IMR-90 (cell line): ENCODE results near the gene TFAM. TPM values are rescaled to one million over a fixed set of nuclear protein-coding genes. Genes with fewer than 3 reads are reported as not detected.

ENCODE experiments used
- ATAC-seq: fragments of 200-7000 bp; cut with Tn5 transposase; 2 replicates; pipeline ENCODE4 v1.9.1; 2020; ENCODE audit warnings: low read depth, mild to moderate bottlenecking, moderate library complexity
- BruUV-seq: library from RNA; stranded (reverse); fragments of 400-500 nt; replicated peaks from 2 replicates; lab custom pipeline; 2021; lab: Mats Ljungman, UMichigan
- CTCF ChIA-PET: fragments of 300-600 bp; formaldehyde crosslinking; extraction: SDS; loops from one replicate; lab custom pipeline; 2021; ENCODE audit warnings: antibody characterized with exemption; lab: Yijun Ruan, JAX
- POLR2A ChIA-PET: fragments of 300-600 bp; sonication (Branson Sonifier 250); formaldehyde crosslinking; loops from one replicate; lab custom pipeline; 2022; ENCODE audit warnings: antibody characterized with exemption; ENCODE audit not compliant: unreplicated experiment; lab: Charles Lee
- DNase-seq: peaks from one replicate; pipeline ENCODE4 v3.0.0; 2013
- H2AFZ ChIP-seq: replicated peaks from 2 replicates; pipeline ENCODE3; 2013; ENCODE audit warnings: low read length, mild to moderate bottlenecking; ENCODE audit not compliant: poor library complexity
- H2AK5ac ChIP-seq: 2 replicates; pipeline ENCODE4 v1.6.1; 2013; ENCODE audit warnings: low read depth, low read length, inconsistent platforms
- H2AK9ac ChIP-seq: replicated peaks from 2 replicates; pipeline ENCODE3; 2013; ENCODE audit warnings: mild to moderate bottlenecking, low read depth, low read length, moderate library complexity; ENCODE audit not compliant: poor library complexity
- H2BK120ac ChIP-seq: 2 replicates; pipeline ENCODE4 v1.6.1; 2013; ENCODE audit warnings: low read depth, low read length, inconsistent platforms
- H2BK15ac ChIP-seq: 3 replicates; pipeline ENCODE4 v1.6.1; 2013; ENCODE audit warnings: low read depth, low read length, inconsistent platforms
- H2BK20ac ChIP-seq: 2 replicates; pipeline ENCODE4 v1.6.1; 2013; ENCODE audit warnings: low read depth, mild to moderate bottlenecking, inconsistent platforms, low read length, moderate library complexity
- H2BK5ac ChIP-seq: 2 replicates; pipeline ENCODE4 v1.6.1; 2013; ENCODE audit warnings: mild to moderate bottlenecking, low read depth, low read length, inconsistent platforms; ENCODE audit not compliant: poor library complexity, severe bottlenecking
- H3K14ac ChIP-seq: replicated peaks from 2 replicates; pipeline ENCODE4 v1.6.1; 2013; ENCODE audit warnings: low read depth, low read length, inconsistent platforms
- H3K18ac ChIP-seq: 2 replicates; pipeline ENCODE4 v1.6.1; 2013; ENCODE audit warnings: low read depth, low read length, control low read depth
- H3K23ac ChIP-seq: 2 replicates; pipeline ENCODE4 v1.6.1; 2013; ENCODE audit warnings: low read depth, low read length, inconsistent platforms
- H3K27ac ChIP-seq: 2 replicates; pipeline ENCODE4 v1.5.1; 2013; ENCODE audit warnings: mild to moderate bottlenecking, control low read depth, low read length; ENCODE audit not compliant: insufficient read depth
- H3K27me3 ChIP-seq: 2 replicates; pipeline ENCODE4 v1.6.1; 2013; ENCODE audit warnings: low read length; ENCODE audit not compliant: control insufficient read depth, insufficient read depth
- H3K36me3 ChIP-seq: 2 replicates; pipeline ENCODE4 v1.6.1; 2013; ENCODE audit warnings: low read length, mixed read lengths; ENCODE audit not compliant: control insufficient read depth, insufficient read depth
- H3K4ac ChIP-seq: 2 replicates; pipeline ENCODE4 v1.6.1; 2013; ENCODE audit warnings: low read depth, low read length, inconsistent platforms
- H3K4me1 ChIP-seq: 2 replicates; pipeline ENCODE4 v1.6.1; 2013; ENCODE audit warnings: low read length, mixed read lengths; ENCODE audit not compliant: control insufficient read depth, insufficient read depth
- H3K4me2 ChIP-seq: 2 replicates; pipeline ENCODE4 v1.6.1; 2013; ENCODE audit warnings: low read depth, mild to moderate bottlenecking, control low read depth, low read length, moderate library complexity
- H3K4me3 ChIP-seq: 2 replicates; pipeline ENCODE4 v1.5.1; 2013; ENCODE audit warnings: low read depth, mild to moderate bottlenecking, control low read depth, low read length, moderate library complexity; ENCODE audit not compliant: insufficient read depth
- H3K56ac ChIP-seq: 2 replicates; pipeline ENCODE4 v1.6.1; 2013; ENCODE audit warnings: low read length, inconsistent platforms; ENCODE audit not compliant: insufficient read depth; ENCODE audit errors: extremely low read depth
- H3K79me1 ChIP-seq, 2 experiments: 2 replicates each; pipeline ENCODE4 v1.6.1; 2013; ENCODE audit warnings: low read length in 2 of 2, inconsistent platforms in 1 of 2, low read depth in 1 of 2
- H3K9ac ChIP-seq: 2 replicates; pipeline ENCODE4 v1.6.1; 2013; ENCODE audit warnings: low read depth, low read length, control low read depth
- H3K9me1 ChIP-seq: 2 replicates; pipeline ENCODE4 v1.6.1; 2013; ENCODE audit warnings: low read length, inconsistent platforms; ENCODE audit not compliant: insufficient read depth
- H3K9me3 ChIP-seq: 2 replicates; pipeline ENCODE4 v1.6.1; 2013; ENCODE audit warnings: low read length; ENCODE audit not compliant: control insufficient read depth, insufficient read depth
- H4K20me1 ChIP-seq: 2 replicates; pipeline ENCODE4 v1.6.1; 2013; ENCODE audit warnings: low read length, inconsistent platforms; ENCODE audit not compliant: insufficient read depth
- H4K5ac ChIP-seq: 2 replicates; pipeline ENCODE4 v1.6.1; 2013; ENCODE audit warnings: mild to moderate bottlenecking, low read depth, low read length, control low read depth
- H4K8ac ChIP-seq, 2 experiments: 2 replicates each; pipeline ENCODE4 v1.6.1; 2013; ENCODE audit warnings: low read depth in 2 of 2, low read length in 2 of 2, control low read depth in 1 of 2, inconsistent platforms in 1 of 2
- H4K91ac ChIP-seq: 2 replicates; pipeline ENCODE4 v1.6.1; 2013; ENCODE audit warnings: low read depth, low read length, inconsistent platforms; ENCODE audit not compliant: insufficient read depth
- BHLHE40 ChIP-seq: fragments of 150-350 bp; IDR thresholded peaks from 2 replicates; pipeline ENCODE4 v1.6.1; 2016; ENCODE audit warnings: mild to moderate bottlenecking, low read depth, low read length
- CEBPB ChIP-seq: IDR thresholded peaks from 2 replicates; pipeline ENCODE4 v1.6.1; 2012; ENCODE audit warnings: low read depth, low read length, improper control_type of control experiment
- MAZ ChIP-seq: IDR thresholded peaks from 2 replicates; pipeline ENCODE4 v1.6.1; 2012; ENCODE audit warnings: low read depth, mild to moderate bottlenecking, low read length, improper control_type of control experiment, moderate library complexity, borderline replicate concordance
- POLR2A ChIP-seq: IDR thresholded peaks from 2 replicates; pipeline ENCODE4 v1.6.1; 2012; ENCODE audit warnings: mild to moderate bottlenecking, low read depth, low read length
- RAD21 ChIP-seq: IDR thresholded peaks from 2 replicates; pipeline ENCODE4 v1.6.1; 2012; ENCODE audit warnings: low read length, improper control_type of control experiment
- RFX5 ChIP-seq: IDR thresholded peaks from 2 replicates; pipeline ENCODE4 v1.8.0; 2012; ENCODE audit warnings: low read depth, mild to moderate bottlenecking, low read length, moderate library complexity
- SMC3 ChIP-seq: fragments of 150-350 bp; IDR thresholded peaks from 2 replicates; pipeline ENCODE4 v1.6.1; 2016; ENCODE audit warnings: low read depth, mild to moderate bottlenecking, antibody characterized with exemption, low read length, moderate library complexity
- WGBS, 2 experiments: methylation state at CpG; one replicate each; pipeline versions ENCODE4 v1.1.5 to v1.1.7; 2013; ENCODE audit warnings: missing lambda C conversion rate in 2 of 2; ENCODE audit not compliant: insufficient read length in 1 of 2; ENCODE audit errors: extremely low coverage in 2 of 2; 5-methylcytosine and 5-hydroxymethylcytosine counted together
- dilution Hi-C: fragments of 300-500 bp; cut with HindIII; formaldehyde crosslinking; loops from one replicate; pipeline ENCODE4 v1.14.3; 2018; ENCODE audit warnings: low sequenced_read_pairs; ENCODE audit not compliant: unreplicated experiment
- in situ Hi-C: fragments of 300-500 bp; cut with MboI; formaldehyde crosslinking; loops from 3 replicates; pipeline ENCODE4 v1.14.3; 2019; ENCODE audit warnings: low sequenced_read_pairs, inconsistent platforms, mixed read lengths
- intact Hi-C: fragments of 100-400 bp; cut with micrococcal nuclease; formaldehyde crosslinking; loops from 2 replicates; pipeline ENCODE4 v1.10.0; 2022
- polyA plus RNA-seq, 3 experiments: library from polyadenylated mRNA; depleted of rRNA; stranded (reverse); fragments of >200 nt; gene quantifications; 2 replicates each; pipeline ENCODE4 v1.2.3, GENCODE V29; 2012; ENCODE audit warnings: low replicate concordance in 1 of 3
- total RNA-seq: library from RNA; depleted of rRNA; stranded (reverse); fragments of >200 nt; gene quantifications from 2 replicates; pipeline ENCODE4 v1.2.3, GENCODE V29; 2012
- TF ChIP-seq, protein P1 (sequence below): conservative IDR thresholded peaks from 2 replicates; pipeline ENCODE4 v1.5.1; 2012; ENCODE audit warnings: mild to moderate bottlenecking, low read depth, low read length, improper control_type of control experiment
- TF ChIP-seq, protein P2 (sequence below): fragments of 150-350 bp; IDR thresholded peaks from 2 replicates; pipeline ENCODE4 v1.6.1; 2017; ENCODE audit warnings: mild to moderate bottlenecking, antibody characterized with exemption, low read length, low read depth

The TFAM gene
- total and polyA plus RNA-seq, 2 of the 4 experiments (the other 2 are of a cell fraction), result 7.6 to 16.7 TPM

GRCh38 chr10:58448121-58448935 lies 63.1 kb downstream of the TFAM start:
- Histone ChIP-seq H3K4me1 (peaks cover 4% of the 10 kb centered on the region), H4K5ac (no peak overlapping the region), H3K23ac (no peak overlapping the region), H2BK120ac (no peak overlapping the region), H3K4me2 (no peak overlapping the region), H2AK5ac (no peak overlapping the region), H3K79me1 (no peaks in the 10 kb centered on the region), H4K91ac (no peak overlapping the region), H3K27me3 (no peaks in the 10 kb centered on the region), H2AFZ (no peak overlapping the region), H2BK20ac (no peak overlapping the region), H2AK9ac (no peak overlapping the region), H4K20me1 (no peaks in the 10 kb centered on the region), H3K18ac (no peak overlapping the region), H2BK15ac (no peak overlapping the region), H3K9ac (no peak overlapping the region), H2BK5ac (no peak overlapping the region), H3K9me1 (no peaks in the 10 kb centered on the region), H3K56ac (no peak overlapping the region), H3K4me3 (no peak overlapping the region), H4K8ac (no peak overlapping the region), H3K9me3 (no peaks in the 10 kb centered on the region), H3K27ac (no peak overlapping the region), H3K4ac (no peak overlapping the region), H3K36me3 (no peaks in the 10 kb centered on the region), H3K14ac (no peak overlapping the region)
- ChIA-PET POLR2A (no interaction called here), CTCF (no interaction called here)
- ATAC-seq (no peak), DNase-seq (no peak)
- 97% methylated on average over 13 of the region's 31 CpGs; no CpG with 5 or more reads in 1 of the 2 experiments for WGBS, 2 experiments
- BruUV-seq, result no TSS peak
- intact Hi-C loops, result no loop called here
- in situ Hi-C loops, result no loop called here
- dilution Hi-C loops, result no loop called here
- TF ChIP-seq SMC3, result no peak
- no peak for TF ChIP-seq POLR2A
- TF ChIP-seq RFX5, result no peak
- TF ChIP-seq BHLHE40, result no peak
- TF ChIP-seq, protein P1, sequence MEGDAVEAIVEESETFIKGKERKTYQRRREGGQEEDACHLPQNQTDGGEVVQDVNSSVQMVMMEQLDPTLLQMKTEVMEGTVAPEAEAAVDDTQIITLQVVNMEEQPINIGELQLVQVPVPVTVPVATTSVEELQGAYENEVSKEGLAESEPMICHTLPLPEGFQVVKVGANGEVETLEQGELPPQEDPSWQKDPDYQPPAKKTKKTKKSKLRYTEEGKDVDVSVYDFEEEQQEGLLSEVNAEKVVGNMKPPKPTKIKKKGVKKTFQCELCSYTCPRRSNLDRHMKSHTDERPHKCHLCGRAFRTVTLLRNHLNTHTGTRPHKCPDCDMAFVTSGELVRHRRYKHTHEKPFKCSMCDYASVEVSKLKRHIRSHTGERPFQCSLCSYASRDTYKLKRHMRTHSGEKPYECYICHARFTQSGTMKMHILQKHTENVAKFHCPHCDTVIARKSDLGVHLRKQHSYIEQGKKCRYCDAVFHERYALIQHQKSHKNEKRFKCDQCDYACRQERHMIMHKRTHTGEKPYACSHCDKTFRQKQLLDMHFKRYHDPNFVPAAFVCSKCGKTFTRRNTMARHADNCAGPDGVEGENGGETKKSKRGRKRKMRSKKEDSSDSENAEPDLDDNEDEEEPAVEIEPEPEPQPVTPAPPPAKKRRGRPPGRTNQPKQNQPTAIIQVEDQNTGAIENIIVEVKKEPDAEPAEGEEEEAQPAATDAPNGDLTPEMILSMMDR, result no peak
- no peak for TF ChIP-seq RAD21
- no peak for TF ChIP-seq CEBPB
- no peak for TF ChIP-seq MAZ
- TF ChIP-seq, protein P2, sequence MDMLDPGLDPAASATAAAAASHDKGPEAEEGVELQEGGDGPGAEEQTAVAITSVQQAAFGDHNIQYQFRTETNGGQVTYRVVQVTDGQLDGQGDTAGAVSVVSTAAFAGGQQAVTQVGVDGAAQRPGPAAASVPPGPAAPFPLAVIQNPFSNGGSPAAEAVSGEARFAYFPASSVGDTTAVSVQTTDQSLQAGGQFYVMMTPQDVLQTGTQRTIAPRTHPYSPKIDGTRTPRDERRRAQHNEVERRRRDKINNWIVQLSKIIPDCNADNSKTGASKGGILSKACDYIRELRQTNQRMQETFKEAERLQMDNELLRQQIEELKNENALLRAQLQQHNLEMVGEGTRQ, result no peak
